A204.1 (cell line): Measurements from ENCODE around the gene MPP4.

Experiments
- FAIRE-seq: peaks from 2 replicates; lab custom pipeline; 2012; peaks lifted over from hg19 to GRCh38; lab: Jason Lieb, UNC

MPP4 gene

DNA sequence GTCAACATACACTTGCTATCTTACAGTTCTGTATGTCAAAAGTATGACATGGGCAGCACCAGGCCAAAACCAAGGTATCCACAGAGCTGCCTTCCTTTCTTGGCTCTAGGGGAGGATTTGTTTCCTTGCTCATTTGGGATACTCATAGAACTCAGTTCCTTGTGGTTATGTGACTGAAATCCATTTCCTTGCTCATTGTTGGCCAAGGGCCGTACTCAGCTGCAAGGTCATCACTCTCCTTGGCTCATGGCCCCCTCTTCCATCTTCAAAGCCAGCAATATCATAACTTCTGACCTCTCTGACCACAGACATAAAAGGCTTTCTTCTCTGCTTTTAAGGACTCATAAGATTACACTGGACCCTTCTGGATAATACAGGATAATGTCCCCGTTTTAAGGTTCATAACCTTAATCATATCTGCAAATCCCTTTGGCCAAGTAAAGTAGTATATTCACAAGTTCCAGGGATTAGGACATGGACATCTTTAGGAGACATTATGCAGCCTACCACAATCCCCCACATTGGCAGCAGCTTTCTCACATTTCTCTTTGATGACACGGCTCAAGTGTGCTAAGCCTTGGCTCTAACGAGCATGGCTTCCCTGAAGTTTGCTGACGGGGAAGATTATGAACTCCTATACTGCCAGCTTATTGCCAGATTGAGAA lies 76.0 kb downstream of the MPP4 start:
- no peak for FAIRE-seq

DNA sequence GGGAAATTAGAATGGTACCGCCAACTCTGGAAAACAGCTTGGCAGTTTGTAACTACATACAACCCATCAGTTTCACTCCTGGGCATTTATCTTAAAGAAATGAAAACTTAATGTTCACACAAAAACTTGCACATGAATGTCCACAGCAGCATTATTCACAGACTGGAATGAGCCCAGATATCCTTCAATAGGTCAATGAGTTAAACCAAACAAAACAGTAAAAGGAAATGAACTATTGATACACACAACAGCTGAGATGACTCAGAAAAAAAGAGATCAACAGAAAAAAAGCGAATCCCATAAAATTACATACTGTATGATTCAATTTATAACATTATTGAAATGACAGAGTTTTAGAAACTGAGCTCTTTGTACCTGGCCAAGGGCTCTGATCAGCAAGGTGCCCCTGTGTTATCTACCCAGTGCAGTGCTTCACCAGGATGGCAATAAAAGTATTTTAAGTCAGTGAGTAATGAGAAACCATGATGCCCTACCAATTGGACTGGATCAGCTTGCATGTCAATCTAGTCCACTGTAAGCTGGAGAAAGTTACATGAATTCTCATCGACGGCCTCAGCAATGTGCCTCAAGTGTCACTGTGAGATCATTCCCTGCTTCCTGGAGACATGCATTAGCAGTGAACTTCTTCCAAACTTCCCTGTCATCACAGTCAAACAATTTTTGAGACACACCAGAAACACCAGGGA lies 77.0 kb downstream of the MPP4 start:
- FAIRE-seq = no peak

DNA sequence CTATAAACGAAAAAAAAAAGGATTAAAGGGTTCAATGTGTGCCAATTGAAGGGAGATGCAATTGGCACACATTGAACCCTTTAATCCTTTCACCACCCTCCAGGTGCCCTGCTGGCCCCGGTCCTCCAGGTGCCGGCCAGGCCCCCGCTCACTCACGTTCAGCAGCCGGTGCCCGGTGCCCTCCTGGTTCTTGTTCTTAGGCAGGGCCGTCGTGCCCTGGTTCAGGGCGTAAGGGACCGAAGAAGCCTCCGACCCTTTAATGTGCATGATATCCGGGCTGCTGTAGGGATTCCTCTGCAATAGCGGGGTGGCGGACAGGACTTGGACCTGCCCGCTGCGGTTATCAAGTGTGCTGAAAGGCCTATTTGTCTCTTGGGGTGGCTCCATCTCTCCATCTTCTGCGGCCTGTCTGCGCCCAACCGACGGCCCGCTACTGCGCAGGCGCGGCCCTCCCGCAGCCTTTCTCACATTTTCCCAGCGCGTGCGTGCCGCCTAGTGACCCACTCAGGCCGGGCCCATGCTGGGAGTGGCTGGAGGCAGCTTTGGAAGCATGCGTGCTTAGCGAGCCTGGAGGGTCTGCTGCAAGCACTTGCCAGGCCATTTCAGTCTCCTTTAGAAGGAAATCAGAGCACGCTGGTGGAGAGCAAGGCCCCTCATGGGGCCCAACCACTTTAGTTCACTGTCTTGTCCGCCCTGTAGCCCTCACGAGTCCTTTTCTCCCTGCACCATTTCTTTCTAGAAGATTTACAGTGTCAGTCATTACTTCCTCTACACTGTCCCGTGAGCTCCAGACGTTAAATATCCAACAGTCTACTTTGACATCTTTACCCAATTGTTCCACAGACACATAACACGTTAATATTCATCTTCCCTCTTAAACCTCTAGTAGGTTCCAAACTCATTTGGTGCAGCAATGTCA lies 79.4 kb downstream of the MPP4 start:
- FAIRE-seq = no peak

DNA sequence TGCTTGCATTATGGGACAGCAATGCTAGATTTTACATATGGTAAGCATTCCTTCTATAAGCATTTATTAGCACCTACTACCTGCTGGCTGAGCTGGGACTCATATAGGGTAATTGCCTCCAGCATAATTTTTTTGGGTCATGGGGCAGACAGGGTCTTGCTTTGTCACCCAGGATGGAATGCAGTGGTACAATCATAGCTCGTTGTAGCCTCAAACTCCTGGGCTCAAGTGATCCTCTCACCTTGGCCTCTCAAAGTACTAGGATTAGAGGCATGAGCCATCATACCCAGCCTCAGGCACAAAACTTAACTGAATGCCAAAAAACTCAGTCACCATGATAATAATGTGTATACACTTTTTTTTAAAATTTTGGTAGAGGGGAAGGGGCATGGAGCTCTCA lies 90.4 kb downstream of the MPP4 start:
- FAIRE-seq = no peak

DNA sequence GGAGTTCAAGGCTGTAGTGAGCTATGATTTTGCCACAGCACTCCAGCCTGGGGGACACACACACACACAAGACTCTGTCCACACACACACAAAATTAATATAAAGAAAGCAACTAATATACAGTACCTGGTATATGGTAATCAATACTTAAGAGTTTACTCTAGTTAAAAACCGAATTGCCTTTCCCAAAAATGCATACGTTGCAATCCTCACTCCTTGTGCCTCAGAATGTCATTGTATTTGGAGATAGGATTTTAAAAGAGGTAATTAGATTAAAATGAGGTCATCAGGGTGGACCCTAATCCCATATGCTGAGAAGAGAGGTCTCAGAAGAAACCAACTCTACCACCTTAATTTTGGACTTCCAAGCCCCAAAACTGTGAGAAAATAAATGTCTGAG lies 90.9 kb downstream of the MPP4 start:
- no peak for FAIRE-seq

DNA sequence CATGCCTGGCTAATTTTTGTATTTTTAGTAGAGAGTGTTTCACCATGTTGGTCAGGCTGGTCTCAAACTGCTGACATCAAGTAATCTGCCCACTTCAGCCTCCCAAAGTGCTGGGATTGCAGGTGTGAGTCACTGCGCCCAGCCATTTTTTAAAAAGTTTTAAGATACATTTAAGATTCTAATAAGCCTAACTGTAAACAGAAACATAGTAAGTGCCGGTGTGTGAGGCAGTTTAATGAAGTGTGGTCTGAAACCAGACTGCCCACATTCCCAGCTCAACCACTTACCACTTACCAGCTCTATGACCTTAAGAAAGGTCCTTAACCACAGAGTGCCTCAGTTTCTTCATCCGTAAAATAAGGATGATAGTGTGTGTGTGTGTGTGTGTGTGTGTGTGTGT lies 97.5 kb downstream of the MPP4 start:
- no peak for FAIRE-seq

DNA sequence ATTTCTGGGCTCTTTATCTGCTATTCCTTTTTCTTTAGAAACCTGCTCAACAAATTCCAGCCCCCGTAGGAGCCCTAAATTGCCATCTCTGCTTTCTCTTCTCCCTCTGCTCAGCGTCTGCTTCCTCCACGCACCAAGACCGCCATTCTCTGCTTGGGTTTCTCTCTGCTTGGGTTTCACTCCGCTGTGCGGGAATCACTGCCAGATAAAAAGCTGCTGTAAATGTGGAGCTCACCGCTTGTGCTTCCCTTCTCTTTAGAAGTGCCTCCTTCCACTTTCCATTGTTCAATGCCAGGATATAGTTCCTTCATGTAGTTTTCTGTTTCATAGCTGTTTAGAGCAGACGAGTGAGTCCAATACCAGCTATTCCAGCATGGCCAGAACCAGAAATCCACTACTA lies 101.0 kb downstream of the MPP4 start:
- no peak for FAIRE-seq
